ENCODE data around the gene SUPT4H1. TPM values are rescaled to one million over a fixed set of nuclear protein-coding genes. Genes with fewer than 3 reads are reported as not detected.

Gene SUPT4H1
- total and polyA plus RNA-seq, 9 of the 15 experiments (the other 6 are each of a cell fraction or from before 2014, with no cell fraction given) = 62.1 to 320 (median 117) TPM

DNA sequence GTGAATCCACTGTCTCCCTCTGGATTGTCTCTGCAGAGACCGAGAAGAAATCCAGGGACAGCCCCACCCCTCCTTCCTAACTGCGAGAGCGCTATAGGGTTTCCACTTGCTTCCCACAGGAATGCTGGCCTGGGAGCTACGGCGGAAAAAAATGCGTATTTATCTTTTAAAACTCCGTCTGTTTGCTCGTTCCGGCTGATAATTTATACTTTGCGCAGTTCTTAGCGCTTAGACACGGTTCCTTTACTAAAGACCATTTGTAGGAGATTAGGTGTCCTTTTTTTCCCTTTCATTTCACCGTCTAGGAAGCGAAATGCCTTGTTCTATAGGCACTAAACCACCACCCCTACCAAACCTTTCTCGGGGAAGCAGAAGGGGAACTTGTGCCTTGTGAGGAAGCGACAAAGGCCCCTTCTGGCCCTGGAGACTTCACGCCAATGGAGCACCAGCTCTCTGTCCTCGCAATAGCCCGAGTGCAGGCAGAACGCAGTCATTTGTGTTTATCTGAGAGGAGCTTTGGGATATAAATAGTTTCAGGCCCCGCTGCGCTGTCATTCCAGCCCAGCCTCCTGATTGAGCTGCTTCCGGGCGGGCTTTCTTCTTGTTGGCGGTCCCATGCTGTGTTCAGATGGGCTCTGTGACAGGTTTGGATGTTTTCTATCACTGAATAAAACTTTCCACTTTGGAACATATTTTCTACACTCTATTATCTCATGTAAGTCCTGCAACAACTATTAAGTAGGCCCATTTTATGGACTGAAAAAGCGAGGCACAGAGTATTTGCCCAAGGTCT, 791 bp upstream of the SUPT4H1 start (continued):
- TF ChIP-seq, protein P1, sequence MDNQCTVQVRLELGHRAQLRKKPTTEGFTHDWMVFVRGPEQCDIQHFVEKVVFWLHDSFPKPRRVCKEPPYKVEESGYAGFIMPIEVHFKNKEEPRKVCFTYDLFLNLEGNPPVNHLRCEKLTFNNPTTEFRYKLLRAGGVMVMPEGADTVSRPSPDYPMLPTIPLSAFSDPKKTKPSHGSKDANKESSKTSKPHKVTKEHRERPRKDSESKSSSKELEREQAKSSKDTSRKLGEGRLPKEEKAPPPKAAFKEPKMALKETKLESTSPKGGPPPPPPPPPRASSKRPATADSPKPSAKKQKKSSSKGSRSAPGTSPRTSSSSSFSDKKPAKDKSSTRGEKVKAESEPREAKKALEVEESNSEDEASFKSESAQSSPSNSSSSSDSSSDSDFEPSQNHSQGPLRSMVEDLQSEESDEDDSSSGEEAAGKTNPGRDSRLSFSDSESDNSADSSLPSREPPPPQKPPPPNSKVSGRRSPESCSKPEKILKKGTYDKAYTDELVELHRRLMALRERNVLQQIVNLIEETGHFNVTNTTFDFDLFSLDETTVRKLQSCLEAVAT (IDR thresholded peaks at IDR 0.05) = peak in 1 of 2 experiments; percentile 61; a peak in 1 of 4 replicates
- TF ChIP-seq, protein P2, sequence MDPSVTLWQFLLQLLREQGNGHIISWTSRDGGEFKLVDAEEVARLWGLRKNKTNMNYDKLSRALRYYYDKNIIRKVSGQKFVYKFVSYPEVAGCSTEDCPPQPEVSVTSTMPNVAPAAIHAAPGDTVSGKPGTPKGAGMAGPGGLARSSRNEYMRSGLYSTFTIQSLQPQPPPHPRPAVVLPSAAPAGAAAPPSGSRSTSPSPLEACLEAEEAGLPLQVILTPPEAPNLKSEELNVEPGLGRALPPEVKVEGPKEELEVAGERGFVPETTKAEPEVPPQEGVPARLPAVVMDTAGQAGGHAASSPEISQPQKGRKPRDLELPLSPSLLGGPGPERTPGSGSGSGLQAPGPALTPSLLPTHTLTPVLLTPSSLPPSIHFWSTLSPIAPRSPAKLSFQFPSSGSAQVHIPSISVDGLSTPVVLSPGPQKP (CRISPR knock-in tag; IDR thresholded peaks at IDR 0.05) = no peak
- TF ChIP-seq ZNF197 (CRISPR knock-in tag; IDR thresholded peaks at IDR 0.05; ENCODE audit: low read depth) (no peak; the same call in 1 of the 2 replicates), KDM1A (IDR thresholded peaks at IDR 0.05) (peak; percentile 84 to 91), SAP30 (IDR thresholded peaks at IDR 0.05; ENCODE audit: borderline replicate concordance, insufficient read depth, low read depth, low read length, poor library complexity, severe bottlenecking) (no peak), EP400 (IDR thresholded peaks at IDR 0.05) (no peak; the same call in none of the 2 replicates), SMARCE1 (IDR thresholded peaks at IDR 0.05) (0 out of 2 replicates have a peak, but pooled peaks have one; percentile 25), ZNF263 (CRISPR knock-in tag; IDR thresholded peaks at IDR 0.05; ENCODE audit: borderline replicate concordance) (0 out of 2 replicates have a peak, but pooled peaks have one; percentile 45), NR1H2 (CRISPR knock-in tag; IDR thresholded peaks at IDR 0.05) (no peak), CXXC5 (CRISPR knock-in tag; IDR thresholded peaks at IDR 0.05) (peak; percentile 39; the same call in 1 of the 2 replicates), BACH1 (tag; IDR thresholded peaks at IDR 0.05) (peak; percentile 64; the same call in 1 of the 2 replicates), SRSF3 (IDR thresholded peaks at IDR 0.05; ENCODE audit: insufficient read depth, low read length) (no peak), CHCHD3 (CRISPR knock-in tag; IDR thresholded peaks at IDR 0.05) (no peak), NCOA4 (IDR thresholded peaks at IDR 0.05; ENCODE audit: partially characterized antibody) (peak; percentile 43), MAFF (IDR thresholded peaks at IDR 0.05; ENCODE audit: low read length) (no peak), MEF2A (IDR thresholded peaks at IDR 0.05; ENCODE audit: control insufficient read depth, low read depth, low read length) (peak; percentile 90), MAZ (CRISPR knock-in tag; conservative IDR thresholded peaks at IDR 0.05 in 1 of 2, IDR thresholded peaks at IDR 0.05 in 1 of 2) (no peak)
- TF ChIP-seq, protein P3, sequence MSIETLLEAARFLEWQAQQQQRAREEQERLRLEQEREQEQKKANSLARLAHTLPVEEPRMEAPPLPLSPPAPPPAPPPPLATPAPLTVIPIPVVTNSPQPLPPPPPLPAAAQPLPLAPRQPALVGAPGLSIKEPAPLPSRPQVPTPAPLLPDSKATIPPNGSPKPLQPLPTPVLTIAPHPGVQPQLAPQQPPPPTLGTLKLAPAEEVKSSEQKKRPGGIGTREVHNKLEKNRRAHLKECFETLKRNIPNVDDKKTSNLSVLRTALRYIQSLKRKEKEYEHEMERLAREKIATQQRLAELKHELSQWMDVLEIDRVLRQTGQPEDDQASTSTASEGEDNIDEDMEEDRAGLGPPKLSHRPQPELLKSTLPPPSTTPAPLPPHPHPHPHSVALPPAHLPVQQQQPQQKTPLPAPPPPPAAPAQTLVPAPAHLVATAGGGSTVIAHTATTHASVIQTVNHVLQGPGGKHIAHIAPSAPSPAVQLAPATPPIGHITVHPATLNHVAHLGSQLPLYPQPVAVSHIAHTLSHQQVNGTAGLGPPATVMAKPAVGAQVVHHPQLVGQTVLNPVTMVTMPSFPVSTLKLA (conservative IDR thresholded peaks at IDR 0.05) = no peak; a peak in 1 of 4 replicates
- TF ChIP-seq, protein P4, sequence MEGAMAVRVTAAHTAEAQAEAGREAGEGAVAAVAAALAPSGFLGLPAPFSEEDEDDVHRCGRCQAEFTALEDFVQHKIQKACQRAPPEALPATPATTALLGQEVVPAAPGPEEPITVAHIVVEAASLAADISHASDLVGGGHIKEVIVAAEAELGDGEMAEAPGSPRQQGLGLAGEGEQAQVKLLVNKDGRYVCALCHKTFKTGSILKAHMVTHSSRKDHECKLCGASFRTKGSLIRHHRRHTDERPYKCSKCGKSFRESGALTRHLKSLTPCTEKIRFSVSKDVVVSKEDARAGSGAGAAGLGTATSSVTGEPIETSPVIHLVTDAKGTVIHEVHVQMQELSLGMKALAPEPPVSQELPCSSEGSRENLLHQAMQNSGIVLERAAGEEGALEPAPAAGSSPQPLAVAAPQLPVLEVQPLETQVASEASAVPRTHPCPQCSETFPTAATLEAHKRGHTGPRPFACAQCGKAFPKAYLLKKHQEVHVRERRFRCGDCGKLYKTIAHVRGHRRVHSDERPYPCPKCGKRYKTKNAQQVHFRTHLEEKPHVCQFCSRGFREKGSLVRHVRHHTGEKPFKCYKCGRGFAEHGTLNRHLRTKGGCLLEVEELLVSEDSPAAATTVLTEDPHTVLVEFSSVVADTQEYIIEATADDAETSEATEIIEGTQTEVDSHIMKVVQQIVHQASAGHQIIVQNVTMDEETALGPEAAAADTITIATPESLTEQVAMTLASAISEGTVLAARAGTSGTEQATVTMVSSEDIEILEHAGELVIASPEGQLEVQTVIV (CRISPR knock-in tag; IDR thresholded peaks at IDR 0.05; ENCODE audit: borderline replicate concordance) = no peak
